Measurements from ENCODE around the gene BCAN. TPM values are rescaled to one million over a fixed set of nuclear protein-coding genes. Genes with fewer than 3 reads are reported as not detected.

BCAN gene
- total RNA-seq, 2 experiments from 2014 or later, result not detected

DNA sequence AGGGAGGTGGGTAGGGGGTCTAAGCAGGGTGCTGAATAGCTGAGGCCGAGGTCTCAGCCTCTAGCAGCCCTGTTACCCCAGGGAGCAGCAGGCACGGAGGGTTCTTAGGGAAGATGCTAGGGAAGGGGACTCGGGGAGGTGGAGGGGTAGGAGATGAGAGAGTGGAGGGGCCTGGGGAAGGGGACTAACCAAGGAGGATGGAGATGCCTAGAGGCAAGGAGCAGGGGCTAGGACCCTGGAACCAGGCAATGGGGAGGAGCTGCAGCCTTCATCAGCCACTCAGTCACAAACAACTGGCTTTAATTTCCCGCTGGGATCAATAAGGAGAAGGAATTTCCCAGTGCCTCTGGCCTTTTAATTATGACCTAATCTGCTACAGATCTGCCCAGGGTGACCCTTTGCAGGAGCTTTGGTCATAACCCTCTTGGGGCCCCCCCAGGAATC, 66.3 kb downstream of the BCAN start:
- POLR2A ChIA-PET, result interaction anchor here (0.9 to 1.1 kb wide), 2 partner anchors 8 to 13 kb away, joined by 3 to 4 read pairs; no protein-coding TSS in a partner anchor
- H3K4me1 Mint-ChIP-seq (ENCODE audit: low read depth), result peaks cover 34% of the 10 kb centered on the region
- H3K4me3 Mint-ChIP-seq, result no peak overlapping the region
- no peak overlapping the region for H3K27ac Mint-ChIP-seq
- intact Hi-C loops (cut with micrococcal nuclease), result no loop called here
- CTCF ChIA-PET, result interaction anchor here (0.9 to 13.0 kb wide), 10 partner anchors 16 to 184 kb away, joined by 3 to 271 read pairs (median 9); partner anchors contain the start of genes INSRR, ISG20L2 and METTL25B
- H3K27me3 Mint-ChIP-seq, result peaks cover 17% of the 10 kb centered on the region
- no peaks in the 10 kb centered on the region for H3K36me3 Mint-ChIP-seq (ENCODE audit: low read depth)
- H3K9me3 Mint-ChIP-seq, result no peaks in the 10 kb centered on the region
- TF ChIP-seq, protein P1, sequence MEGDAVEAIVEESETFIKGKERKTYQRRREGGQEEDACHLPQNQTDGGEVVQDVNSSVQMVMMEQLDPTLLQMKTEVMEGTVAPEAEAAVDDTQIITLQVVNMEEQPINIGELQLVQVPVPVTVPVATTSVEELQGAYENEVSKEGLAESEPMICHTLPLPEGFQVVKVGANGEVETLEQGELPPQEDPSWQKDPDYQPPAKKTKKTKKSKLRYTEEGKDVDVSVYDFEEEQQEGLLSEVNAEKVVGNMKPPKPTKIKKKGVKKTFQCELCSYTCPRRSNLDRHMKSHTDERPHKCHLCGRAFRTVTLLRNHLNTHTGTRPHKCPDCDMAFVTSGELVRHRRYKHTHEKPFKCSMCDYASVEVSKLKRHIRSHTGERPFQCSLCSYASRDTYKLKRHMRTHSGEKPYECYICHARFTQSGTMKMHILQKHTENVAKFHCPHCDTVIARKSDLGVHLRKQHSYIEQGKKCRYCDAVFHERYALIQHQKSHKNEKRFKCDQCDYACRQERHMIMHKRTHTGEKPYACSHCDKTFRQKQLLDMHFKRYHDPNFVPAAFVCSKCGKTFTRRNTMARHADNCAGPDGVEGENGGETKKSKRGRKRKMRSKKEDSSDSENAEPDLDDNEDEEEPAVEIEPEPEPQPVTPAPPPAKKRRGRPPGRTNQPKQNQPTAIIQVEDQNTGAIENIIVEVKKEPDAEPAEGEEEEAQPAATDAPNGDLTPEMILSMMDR (IDR thresholded peaks at IDR 0.05), result no peak
- DNase-seq (no peak), ATAC-seq (no peak)

DNA sequence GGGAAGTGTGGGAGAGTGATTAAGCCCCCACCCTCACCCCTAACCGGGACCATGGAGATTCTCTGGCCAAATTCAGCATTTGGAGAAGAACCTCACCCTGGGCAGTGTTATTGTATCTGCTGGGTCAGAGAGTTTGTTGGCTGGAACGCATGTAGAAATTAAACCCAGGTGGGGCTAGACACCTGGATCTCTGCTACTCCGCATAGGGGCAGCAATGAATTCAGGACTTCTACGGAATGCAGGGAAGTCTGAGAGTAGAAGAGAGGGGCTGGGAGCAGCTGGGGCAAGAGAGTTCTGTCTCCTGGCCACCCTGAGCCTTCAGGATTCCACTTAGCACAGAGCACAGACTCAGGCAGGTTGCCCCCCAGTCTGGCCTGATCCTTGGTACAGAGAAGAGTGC, 67.1 kb downstream of the BCAN start:
- Mint-ChIP-seq H3K27me3 (peaks cover 10% of the 10 kb centered on the region), H3K4me3 (no peak overlapping the region), H3K36me3 (ENCODE audit: low read depth) (no peaks in the 10 kb centered on the region), H3K27ac (no peak overlapping the region), H3K9me3 (no peaks in the 10 kb centered on the region), H3K4me1 (ENCODE audit: low read depth) (peaks cover 32% of the 10 kb centered on the region)
- CTCF ChIA-PET, result interaction anchor here (0.9 to 13.0 kb wide), 3 partner anchors 17 to 183 kb away, joined by 3 to 271 read pairs (median 108); partner anchors contain the start of genes ISG20L2 and METTL25B
- TF ChIP-seq, protein P1 (IDR thresholded peaks at IDR 0.05), result no peak
- intact Hi-C loops (cut with micrococcal nuclease), result no loop called here
- DNase-seq, result no peak
- no peak for ATAC-seq
- POLR2A ChIA-PET, result interaction anchor here (1.1 kb wide), 1 partner anchor 13 kb away, joined by 3 read pairs; no protein-coding TSS in a partner anchor

Other genes with a start within 250 kb of the BCAN start
- gene MEF2D, start 141.3 kb upstream of the BCAN start, total RNA-seq, result 10 to 100 TPM; 35.3 to 35.8 TPM
- 10 to 100 TPM; 14.4 to 14.9 TPM for gene IQGAP3, start 69.6 kb upstream of the BCAN start, total RNA-seq
- gene TTC24, start 62.4 kb upstream of the BCAN start, total RNA-seq, result 10 to 100 TPM; 19.8 to 20.2 TPM
- 10 to 100 TPM; 65.4 to 68.6 TPM for gene NAXE, start 50.3 kb upstream of the BCAN start, total RNA-seq
- gene GPATCH4, start 40.6 kb upstream of the BCAN start, total RNA-seq, result 10 to 100 TPM; 50.7 to 51.0 TPM
- gene HAPLN2, start 22.7 kb upstream of the BCAN start, total RNA-seq, result not detected
- not detected for gene NES, start 35.3 kb downstream of the BCAN start, total RNA-seq
- gene CRABP2, start 63.5 kb downstream of the BCAN start, total RNA-seq, result under 1 TPM; 0.78 to 0.90 TPM
- 10 to 100 TPM; 32.3 to 32.5 TPM for gene METTL25B, start 86.4 kb downstream of the BCAN start, total RNA-seq
- gene ISG20L2, start 86.6 kb downstream of the BCAN start, total RNA-seq, result 10 to 100 TPM; 40.6 to 44.5 TPM
- 10 to 100 TPM; 84.2 to 93.6 TPM for gene MRPL24, start 99.0 kb downstream of the BCAN start, total RNA-seq
- gene HDGF, start 109.6 kb downstream of the BCAN start, total RNA-seq, result 100 to 1,000 TPM; 232 to 235 TPM
- 10 to 100 TPM; 69.8 to 70.6 TPM for gene PRCC, start 125.4 kb downstream of the BCAN start, total RNA-seq
- 100 to 1,000 TPM; 297 to 315 TPM for gene SH2D2A, start 174.7 kb downstream of the BCAN start, total RNA-seq
- under 1 TPM; 0.47 to 0.54 TPM for gene INSRR, start 217.0 kb downstream of the BCAN start, total RNA-seq
- gene NTRK1, start 218.7 kb downstream of the BCAN start, total RNA-seq, result 10 to 100 TPM; 23.5 to 25.9 TPM

Measured in activated CD8-positive, alpha-beta T cell treated with anti-CD3 and anti-CD28 coated beads for 36 hours (primary cell).